GM18873 (cell line): ENCODE results near the gene GNL2.
A peak's percentile ranks its signal among the peaks of the same experiment; 100 is the strongest.
"Not testable (repeated sequence)": the region's sequence is repeated elsewhere in the genome, so short reads cannot be mapped to it uniquely, and the experiment has no call there.

Source experiments
- ATAC-seq: cut with Tn5 transposase; IDR thresholded peaks from one replicate; pipeline ENCODE4 v1.9.1; 2021; ENCODE audit warnings: mild to moderate bottlenecking, moderate library complexity, moderate number of reproducible peaks; ENCODE audit not compliant: unreplicated experiment, low FRiP score

The GNL2 gene

DNA sequence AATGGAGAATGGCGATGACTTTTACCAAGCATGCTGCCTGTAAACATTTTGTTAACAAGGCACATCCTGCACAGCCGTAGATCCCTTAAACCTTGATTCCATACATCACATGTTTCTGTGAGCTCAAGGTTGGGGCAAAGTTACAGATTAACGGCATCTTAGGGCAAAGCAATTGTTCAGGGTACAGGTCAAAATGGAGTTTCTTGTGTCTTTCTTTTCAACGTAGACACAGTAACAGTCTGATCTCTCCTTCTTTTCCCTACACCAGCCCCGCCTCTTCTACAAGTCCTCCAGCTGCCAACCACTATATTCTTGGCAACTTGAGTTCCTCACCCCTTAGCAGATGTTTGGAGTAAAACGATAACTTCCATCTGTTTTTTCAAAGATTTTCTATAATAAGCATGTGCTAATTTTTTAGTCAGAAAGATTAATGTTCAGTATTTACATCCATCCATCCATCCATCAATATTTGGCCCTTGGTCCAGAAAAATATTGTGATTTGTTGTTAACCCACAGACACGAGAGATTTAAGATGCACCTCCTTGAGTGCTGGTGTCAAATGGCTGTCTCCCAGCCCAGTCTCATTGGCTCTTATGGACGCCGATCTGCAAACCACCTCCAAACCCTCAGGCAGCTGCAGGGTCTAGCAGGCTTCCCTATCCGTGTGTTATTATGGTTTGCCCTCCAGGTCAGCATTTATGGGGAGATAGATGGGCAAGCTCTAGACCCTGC, 35.2 kb downstream of the GNL2 start:
- ATAC-seq: no peak

DNA sequence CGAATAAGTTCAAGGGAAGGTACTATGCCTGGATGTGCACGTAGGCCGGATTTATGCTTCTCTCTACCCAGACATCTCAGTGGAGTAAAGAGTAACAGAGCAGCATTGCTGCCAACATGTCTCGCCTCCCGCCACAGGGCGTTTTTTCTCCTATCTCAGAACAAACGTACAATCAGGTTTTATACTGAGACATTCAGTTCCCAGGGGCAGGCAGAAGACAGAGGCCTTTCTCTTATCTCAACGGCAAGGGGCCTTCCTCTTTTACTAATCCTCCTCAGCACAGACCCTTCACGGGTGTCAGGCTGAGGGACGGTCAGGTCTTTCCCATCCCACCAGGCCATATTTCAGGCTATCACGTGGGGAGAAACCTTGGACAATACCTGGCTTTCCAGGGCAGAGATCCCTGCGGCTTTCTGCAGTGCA, 35.8 kb downstream of the GNL2 start:
- not testable (repeated sequence) for ATAC-seq

DNA sequence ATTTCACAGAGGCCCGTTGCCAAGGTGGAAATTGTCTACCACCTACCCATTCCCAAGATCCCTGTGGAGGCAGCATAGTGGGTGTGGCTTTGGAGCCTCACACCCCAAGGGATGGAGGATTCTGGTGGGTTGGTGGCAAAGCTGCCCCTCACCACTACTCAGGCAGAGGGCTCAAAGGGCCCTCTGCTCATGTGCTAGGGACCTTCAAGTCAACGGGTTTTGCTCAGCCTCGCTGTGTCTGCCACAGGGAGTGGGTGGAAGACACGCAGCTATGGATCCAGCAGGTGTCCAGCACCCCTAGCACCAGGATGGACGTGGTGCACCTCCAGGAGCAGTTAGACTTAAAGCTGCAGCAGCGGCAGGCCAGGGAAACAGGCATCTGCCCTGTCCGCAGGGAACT, 36.7 kb downstream of the GNL2 start:
- ATAC-seq: no peak

DNA sequence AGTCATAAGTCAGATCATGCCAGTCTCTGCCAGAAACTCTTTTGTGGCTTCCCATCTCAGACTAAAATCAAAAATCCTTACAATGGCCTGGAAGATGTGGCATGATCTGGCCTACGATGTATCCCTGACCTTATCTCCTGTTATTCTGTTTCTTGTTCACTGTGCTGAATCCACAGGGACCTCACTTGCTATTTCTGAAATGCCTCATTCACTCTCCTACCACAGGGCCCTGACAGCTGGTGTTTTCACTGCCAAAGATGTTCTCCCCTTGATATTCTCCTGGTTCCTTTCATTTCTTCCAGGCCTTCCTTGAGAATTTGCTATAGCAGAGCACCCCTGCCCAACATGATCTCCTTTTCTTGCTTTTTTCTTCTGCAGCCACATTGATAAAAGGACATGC, 37.3 kb downstream of the GNL2 start:
- ATAC-seq: no peak

DNA sequence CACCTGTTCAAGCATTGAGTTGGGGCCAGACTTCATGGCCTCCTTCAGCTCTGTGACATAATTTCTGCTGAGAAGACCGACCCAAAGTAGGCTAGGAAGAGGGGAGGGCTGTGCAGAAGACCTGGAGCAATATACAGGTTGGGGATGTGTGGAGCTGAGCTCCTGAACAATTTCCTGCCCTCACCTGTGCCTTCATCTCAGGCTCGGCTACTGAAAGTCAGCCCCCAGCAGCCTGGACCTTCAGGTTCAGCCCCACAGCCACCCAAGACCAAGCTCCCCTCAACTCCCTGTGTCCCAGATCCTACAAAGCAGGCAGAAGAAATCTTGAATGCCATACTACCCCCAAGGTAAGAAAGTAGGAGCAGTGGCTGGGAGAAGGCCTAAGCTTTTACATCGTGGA, 38.3 kb downstream of the GNL2 start:
- no peak for ATAC-seq

DNA sequence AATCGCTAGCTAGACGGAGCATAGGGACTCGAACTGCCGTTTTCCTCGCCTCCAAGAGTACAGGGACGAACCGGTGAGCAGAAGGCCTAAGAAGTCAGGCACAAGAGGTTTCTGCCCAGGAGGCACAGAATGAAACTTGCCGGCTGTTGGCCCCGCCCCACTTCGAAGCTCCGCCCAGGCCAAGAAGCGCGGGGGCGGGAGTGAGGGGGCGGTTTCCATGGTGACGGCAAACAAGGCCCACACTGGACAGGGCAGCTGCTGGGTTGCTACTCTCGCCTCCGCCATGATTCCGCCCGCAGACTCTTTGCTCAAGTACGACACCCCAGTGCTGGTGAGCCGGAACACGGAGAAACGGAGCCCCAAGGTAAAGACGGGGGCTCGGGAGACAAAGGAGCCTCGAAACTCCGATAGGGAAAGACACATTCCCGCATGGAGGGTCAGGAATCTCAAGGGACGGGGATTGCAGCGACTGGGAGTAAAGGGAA, 39.0 kb downstream of the GNL2 start, which contains the start of gene DNALI1:
Gene DNALI1 (plus strand): TSS at position 229 of the 485 bp plus-strand sequence. CDS start 55 bp downstream, at position 284.
- no peak for ATAC-seq

DNA sequence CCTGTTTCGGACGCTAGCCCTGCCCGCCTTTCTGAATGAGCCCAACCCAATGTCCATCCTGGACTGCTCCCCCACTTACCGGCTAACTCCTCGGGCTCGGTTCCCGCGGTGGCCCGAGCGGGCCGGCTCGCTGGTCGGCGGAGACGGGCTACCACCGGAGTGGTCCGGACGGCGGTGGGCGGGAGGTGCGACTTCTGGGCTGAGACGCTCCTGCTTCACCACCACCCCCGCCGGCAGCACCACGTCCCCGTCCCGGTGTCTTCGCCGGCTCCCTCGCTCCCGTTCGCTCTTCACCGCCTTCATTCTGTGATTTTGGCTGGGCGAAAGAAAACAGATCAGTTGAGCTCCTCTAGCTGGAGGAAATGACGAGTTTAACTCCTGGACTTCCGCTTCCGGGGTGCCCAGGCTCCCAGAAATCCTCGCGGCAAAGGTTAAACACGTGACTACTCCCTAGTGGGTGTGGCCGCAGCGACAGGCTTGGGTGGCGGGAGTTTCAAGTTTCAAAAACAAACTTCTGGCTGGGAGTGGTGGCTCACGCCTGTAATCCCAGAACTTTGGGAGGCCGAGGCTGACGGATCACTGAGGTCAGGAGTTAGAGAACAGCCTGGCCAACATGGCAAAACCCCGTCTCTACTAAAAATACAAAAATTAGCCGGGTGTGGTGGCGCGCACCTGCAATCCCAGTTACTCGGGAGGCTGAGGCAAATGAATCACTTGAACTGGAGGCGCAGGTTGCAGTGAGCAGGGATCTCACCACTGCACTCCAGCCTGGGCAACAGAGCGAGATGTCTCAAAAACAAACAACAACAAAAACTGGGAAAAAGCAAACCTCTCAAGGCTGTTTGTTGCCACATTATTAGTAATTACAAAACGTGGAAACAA, 41.6 kb downstream of the GNL2 start, which contains the start of gene SNIP1:
Gene SNIP1 (minus strand): TSS at position 367 of the 882 bp plus-strand sequence. CDS start 64 bp downstream, at position 303.
- peak; percentile 70 for ATAC-seq

DNA sequence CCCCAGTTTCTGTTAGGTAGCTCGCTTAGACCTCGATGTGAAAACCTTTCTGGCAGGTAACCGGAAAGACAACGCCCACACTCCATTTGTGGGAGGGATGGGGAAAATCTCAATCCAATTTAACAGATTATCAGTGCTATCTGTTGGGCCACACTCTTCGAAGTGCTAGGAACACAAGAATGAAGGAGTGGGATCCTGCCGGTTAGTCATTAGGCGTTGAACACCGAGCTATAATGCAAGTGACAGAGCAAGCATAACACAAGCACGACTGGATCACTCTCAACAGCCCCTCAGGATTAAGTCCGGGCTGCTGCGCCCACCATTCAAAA, 42.2 kb downstream of the GNL2 start:
- no peak for ATAC-seq

DNA sequence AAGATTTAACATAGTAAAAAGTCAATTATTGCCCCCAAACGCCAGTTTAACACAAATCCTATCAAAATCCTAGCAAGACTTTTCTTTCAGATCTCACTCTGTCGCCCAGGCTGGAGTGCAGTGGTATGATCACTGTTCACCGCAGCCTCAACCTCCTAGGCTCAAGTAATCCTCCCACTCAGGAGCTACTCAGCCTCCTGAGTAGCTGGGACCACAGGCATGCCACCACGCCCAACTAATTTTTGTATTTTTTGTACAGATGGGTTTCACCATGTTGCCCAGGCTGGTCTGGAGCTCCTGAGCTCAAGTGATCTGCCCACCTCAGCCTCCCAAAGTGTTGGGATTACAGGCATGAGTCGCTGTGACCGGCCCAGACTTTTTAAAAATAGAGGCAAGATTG, 46.4 kb downstream of the GNL2 start:
- ATAC-seq: no peak

DNA sequence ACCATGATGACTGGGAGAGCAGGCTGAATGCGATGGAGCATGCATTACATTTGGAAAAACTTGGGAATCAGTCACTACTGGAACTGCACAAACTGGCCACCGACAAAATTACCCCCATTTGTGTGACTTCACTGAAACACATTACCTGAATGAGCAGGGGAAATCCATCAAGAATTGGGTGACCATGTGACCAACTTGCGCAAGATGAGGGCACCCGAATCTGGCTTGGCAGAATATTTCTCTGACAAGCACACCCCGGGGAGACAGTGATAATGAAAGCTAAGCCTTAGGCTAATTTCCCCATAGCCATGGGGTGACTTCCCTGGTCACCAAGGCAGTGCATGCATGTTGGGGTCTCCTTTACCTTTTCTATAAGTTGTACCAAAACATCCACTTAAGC, 50.7 kb downstream of the GNL2 start:
- no peak for ATAC-seq

DNA sequence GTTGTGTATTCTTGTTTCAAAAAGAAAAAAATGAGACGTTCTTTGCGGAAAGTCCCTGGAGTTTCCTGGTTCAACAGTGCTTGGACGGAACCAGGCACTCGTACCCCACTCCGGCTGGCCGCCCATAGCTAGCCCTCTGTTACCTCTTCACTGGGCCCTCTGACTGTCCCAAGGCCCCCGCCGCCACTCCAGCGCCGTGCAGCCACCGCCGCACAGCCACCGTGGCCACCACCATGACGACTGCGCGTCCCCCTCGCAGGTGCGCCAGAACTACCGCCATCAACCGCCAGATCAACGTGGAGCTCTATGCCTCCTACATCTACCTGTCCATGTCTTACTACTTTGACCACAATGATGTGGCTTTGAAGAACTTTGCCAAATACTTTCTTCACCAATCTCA, 51.2 kb downstream of the GNL2 start:
- ATAC-seq: no peak

DNA sequence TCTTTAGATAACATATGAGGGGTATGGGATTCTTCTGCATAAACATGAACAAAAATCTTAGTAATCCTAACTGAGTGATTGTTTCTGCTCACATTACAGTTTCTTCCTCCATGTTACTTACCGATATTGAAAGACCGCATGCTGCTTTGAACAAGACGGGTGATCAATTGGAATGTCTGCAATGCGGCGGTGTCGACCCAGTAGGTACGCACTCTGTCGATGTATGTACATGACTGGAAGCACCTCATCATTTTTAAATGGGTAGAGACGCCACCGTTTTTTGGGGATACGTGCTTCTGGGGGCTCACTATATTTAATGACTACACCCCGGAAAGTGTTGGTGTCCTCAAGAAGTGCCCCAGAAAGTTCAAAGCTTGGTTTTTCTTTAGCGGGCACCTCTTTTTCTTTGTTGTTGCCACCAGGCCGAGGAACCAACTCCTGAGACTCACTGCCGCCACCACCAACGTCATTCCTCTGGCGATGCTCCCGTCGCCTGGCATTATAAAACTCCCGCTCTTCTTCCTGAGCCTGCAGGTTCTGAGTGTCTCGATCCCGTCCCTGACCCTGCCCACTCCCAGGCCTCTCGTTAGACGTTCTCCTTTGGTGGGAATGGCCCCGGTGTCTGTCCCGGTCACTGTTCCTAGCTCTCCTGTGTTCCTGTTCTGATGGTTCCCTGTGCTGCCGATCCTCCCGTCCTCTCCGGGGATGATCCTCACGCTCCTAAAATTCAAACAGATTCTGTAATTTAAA, 55.5 kb downstream of the GNL2 start:
- no peak for ATAC-seq

DNA sequence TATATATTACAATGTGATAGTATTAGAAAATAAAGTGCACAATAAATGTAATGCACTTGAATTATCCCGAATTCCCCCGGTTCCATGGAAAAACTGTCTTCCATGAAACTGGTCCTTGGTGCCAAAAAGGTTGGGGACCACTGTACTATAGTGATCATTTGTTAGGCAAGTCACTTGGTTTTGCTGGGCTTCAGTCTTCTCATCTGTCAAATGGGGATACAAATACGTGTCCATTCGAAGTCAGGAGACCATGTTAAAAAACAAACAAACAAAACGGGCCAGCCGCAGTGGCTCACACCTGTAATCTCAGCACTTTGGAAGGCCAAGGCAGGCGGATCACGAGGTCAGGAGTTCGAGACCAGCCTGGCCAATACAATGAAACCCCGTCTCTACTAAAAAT, 56.6 kb downstream of the GNL2 start:
- ATAC-seq: not testable (repeated sequence)

DNA sequence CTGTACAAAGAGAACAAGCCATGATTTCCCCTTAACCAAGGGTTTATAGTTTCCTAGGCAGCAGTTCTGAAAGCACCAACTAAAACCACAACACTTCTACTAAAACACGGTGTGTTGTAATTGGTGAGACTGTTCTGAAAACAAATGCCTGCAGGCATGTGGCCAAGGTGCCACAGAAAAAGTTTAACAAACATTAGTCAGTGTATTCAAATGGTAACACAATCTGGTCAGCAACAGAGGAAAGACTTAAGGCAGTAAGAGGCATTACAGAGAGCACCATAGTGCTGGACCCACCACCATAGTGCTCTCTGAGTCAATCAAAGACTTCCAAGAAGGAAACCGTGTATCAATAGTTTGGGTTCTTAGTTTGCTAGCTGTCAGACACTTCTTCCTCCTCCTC, 58.4 kb downstream of the GNL2 start:
- no peak for ATAC-seq

DNA sequence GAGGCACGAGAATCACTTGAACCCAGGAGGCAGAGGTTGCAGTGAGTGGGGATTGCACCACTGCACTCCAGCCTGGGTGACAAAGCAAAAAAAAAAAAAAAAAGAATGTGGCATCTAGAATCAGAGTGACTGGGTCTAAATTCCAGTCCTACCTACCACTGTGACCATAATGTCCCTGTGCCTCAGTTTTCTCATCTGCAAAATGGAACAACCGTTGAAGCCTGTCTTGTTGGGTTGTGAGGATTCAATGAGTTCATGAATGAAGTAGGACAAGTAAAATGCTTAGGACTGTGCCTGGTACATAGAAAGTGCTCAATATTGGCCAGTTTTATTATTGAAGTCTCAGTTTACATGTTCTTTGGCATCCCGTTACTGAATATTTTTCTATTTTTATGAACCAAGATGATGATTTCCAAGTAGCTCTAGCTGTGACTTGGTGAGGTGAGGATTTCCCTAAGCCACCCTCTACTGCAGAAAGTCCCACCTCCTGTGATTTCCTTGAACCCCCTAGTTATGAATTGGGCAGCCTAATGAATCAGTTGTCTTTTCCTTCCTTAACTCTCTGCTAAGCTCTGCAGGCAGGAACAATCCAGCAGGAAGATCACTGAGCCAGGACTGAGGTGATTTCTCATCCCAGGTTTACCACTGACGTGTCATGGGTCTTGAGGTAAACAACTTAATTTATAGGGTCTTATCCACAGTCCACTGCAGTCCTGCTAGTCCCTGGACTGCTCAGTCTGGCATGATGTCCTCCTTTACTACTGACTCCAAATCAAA, 62.2 kb downstream of the GNL2 start:
- ATAC-seq: no peak

DNA sequence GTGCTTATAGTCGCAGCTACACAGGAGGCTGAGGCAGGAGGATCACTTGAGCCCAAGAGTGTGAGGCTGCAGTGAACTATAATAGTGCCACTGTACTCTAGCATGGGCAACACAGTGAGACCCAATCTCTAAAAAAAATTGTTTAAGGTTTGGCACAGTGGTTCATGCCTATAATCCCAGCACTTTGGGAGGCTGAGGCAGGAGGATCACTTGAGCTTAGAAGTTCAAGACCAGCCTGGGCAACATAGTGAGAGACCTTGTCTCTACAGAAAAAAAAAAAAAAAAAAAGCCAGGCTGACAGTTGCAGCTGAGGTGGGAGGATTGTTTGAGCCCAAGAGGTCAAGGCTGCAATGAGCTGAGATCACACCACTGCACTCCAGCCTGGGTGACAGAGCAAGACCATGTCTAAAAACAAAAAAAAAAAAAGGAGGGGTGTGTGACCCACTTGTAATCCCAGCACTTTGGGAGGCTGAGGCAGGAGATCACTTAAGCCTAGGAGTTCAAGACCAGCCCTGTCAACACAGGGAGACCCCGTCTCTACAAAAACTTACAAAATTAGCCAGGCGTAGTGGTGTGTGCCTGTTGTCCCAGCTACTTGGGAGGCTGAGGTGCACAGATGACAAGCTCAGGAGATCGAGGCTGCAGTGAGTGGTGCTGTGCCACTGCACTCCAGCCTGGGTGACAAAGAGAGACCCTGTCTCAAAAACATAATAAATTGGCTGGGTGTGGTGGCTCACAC, 63.1 kb downstream of the GNL2 start:
- not testable (repeated sequence) for ATAC-seq

DNA sequence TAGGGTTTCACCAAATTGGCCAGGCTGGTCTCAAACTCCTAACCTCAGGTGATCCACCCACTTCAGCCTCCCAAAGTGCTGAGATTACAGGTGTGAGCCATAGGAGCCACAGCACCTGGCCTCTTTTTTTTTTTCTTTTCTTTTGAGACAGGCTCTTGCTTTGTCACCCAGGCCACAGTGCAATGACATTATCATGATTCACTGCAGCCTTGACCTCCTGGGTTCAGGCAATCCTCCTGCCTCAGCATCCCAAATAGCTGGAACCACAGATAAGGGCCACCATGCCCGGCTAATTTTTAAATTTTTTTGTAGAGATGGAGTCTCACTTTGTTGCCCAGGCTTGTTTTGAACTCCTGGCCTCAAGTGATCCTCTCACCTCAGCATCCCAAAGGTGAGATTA, 65.8 kb downstream of the GNL2 start:
- ATAC-seq: not testable (repeated sequence)

DNA sequence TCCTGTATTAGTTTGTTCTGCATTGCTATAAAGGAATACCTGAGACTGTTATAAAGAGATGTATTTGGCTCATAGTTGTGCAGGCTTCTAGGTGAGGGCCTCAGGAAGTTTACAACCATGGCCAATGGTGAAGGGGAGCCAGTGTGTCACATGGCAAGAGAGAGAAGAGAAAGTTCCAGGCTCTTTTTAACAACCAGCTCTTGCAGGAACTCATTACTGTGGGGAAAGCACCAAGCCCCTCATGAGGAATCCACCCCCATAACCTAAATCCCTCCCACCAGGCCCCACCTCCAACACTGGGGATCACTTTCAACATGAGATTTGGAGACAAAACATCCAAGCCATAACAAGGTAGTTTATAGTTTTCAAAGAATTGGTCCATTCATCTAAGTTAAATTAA, 76.1 kb downstream of the GNL2 start:
- ATAC-seq: no peak

DNA sequence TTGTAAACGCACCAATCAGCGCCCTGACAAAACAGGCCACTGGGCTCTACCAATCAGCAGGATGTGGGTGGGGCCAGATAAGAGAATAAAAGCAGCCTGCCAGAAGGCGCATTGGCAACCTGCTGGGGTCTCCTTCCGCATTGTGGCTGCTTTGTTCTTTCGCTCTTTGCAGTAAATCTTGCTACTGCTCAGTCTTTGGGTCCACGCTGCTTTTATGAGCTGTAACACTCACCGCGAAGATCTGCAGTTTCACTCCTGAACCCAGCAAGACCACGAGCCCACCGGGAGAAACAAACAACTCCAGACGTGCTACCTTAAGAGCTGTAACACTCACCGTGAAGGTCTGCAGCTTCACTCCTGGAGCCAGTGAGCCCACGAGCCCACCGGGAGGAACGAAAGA, 76.8 kb downstream of the GNL2 start:
- ATAC-seq: not testable (repeated sequence)
